ENCODE data around the gene KIF18B. TPM values are rescaled to one million over a fixed set of nuclear protein-coding genes. Genes with fewer than 3 reads are reported as not detected.

KIF18B gene
- polyA plus RNA-seq, 2 of the 4 experiments (the other 2 are of a cell fraction) = 19.6 to 41.7 TPM

DNA sequence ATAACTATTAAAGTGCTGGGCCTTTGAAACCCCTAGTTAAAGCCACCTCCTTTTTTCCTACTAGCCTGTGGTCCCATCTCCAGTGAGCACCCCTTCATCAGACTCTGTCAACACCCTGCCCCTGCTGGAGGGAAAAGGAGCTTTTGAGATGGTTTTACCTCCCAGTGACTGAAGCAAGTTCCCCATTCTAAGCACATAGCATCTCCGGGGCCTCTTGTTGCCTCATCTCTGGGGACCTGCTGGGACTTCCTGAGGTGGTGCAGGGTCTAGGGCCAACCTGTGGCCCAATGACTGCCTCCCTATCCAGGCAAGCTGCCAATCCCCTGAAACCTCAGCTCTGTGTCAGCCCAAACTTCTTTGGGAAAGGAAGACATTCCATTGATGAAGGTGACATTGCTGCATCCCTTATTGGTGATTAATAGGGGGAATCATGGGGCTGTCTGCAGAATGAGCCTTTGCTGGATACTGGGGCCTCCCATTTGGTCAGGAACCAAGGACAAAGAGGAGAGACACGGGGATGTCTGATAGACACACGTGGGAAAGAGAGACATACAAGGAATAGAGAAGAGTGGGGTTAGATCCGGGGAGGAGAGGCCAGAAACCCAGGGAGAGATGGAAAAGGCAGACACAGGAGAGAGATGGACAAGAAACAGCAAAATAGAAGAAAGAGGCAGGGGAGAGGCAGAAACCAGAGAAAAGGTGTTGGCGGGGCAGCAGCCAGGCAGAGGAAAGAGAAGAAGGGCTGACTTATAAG, 18.1 kb upstream of the KIF18B start (continued):
- TF ChIP-seq CBX8 (IDR thresholded peaks at IDR 0.05) = no peak
- no peak for TF ChIP-seq RARB (CRISPR knock-in tag; IDR thresholded peaks at IDR 0.05)
- no peak for TF ChIP-seq MAFK (IDR thresholded peaks at IDR 0.05; ENCODE audit: partially characterized antibody)
- TF ChIP-seq, protein P1, sequence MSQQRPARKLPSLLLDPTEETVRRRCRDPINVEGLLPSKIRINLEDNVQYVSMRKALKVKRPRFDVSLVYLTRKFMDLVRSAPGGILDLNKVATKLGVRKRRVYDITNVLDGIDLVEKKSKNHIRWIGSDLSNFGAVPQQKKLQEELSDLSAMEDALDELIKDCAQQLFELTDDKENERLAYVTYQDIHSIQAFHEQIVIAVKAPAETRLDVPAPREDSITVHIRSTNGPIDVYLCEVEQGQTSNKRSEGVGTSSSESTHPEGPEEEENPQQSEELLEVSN (IDR thresholded peaks at IDR 0.05; ENCODE audit: borderline replicate concordance, low read depth) = no peak
- TF ChIP-seq, protein P2, sequence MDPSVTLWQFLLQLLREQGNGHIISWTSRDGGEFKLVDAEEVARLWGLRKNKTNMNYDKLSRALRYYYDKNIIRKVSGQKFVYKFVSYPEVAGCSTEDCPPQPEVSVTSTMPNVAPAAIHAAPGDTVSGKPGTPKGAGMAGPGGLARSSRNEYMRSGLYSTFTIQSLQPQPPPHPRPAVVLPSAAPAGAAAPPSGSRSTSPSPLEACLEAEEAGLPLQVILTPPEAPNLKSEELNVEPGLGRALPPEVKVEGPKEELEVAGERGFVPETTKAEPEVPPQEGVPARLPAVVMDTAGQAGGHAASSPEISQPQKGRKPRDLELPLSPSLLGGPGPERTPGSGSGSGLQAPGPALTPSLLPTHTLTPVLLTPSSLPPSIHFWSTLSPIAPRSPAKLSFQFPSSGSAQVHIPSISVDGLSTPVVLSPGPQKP (IDR thresholded peaks at IDR 0.05; ENCODE audit: low read depth, low read length) = no peak

DNA sequence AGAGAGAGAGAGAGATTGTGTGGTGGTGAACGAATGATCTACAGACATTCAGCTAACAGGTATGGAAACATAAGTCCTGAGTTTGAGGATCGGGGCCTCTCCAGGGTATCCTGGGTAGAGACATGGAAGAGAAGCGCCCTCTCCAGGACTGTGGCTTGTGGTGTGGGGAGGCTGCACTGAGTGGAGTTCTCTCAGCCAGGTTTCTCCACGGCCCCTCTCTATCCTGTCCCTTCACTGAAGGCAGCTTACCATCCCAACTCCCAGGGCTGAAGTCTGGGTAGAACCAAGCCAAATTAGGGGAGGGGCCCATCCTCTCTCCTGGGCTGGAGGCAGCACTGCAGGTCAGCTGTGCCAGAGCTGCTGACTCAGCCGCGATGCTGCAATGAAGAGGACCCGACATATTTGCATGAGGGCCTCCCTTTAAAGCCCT, 14.4 kb upstream of the KIF18B start:
- peak in 1 of 2 experiments; percentile 62 for DNase-seq (ENCODE audit: low read depth in 1 of 2, low spot score in 1 of 2)

DNA sequence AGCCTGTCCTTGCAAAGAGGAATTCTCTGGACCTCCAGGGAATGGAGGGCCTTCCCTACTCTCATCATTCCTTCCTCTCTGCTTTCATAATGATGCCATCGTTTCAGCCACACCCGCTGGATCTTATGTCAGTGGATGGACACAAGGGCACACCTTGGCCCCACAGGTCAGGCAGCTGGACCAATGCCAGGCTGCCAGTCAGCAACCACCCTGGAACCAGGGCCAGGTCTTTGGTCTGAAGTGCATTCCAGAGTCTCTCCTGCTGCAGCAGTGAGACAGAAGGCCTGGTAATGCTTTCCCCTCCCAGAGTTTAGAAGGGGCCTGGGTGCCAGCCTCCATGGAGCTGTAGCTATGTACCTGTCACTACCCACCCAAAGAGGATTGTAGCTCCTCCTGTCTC, 13.1 kb upstream of the KIF18B start:
- DNase-seq (ENCODE audit: low read depth in 1 of 2, low spot score in 1 of 2) (peak in 1 of 2 experiments; percentile 32), FAIRE-seq (no peak), ATAC-seq (peak; percentile 3 to 8; a peak in 1 of 6 replicates)
- Histone ChIP-seq H3K9me3 (no peaks in the 10 kb centered on the region), H3K27ac (peak overlapping the region in 1 of 2 experiments; percentile 37; a peak in 3 of 6 replicates), H3K4me2 (peak overlapping the region; percentile 17; the same call in 1 of the 3 replicates), H3K4me1 (peaks cover 18% of the 10 kb centered on the region), H3K4me3 (no peak overlapping the region)
- WGBS (ENCODE audit: missing lambda C conversion rate) = 39% methylated on average over 2 of the region's 2 CpGs
- CTCF ChIA-PET = interaction anchor here (1.1 to 38.8 kb wide), 6 partner anchors 10 to 60 kb away, joined by 3 to 752 read pairs (median 6); partner anchors contain the start of genes GFAP and KIF18B
- no peak for TF ChIP-seq POLR2A (IDR thresholded peaks at IDR 0.05; ENCODE audit: low read length)
- no peak for TF ChIP-seq MAFK (IDR thresholded peaks at IDR 0.05; ENCODE audit: partially characterized antibody)
- TF ChIP-seq HDAC2 (IDR thresholded peaks at IDR 0.05) = no peak
- no peak for TF ChIP-seq HOXB13 (CRISPR knock-in tag; IDR thresholded peaks at IDR 0.05; ENCODE audit: low read depth)
- no peak for TF ChIP-seq RNF2 (IDR thresholded peaks at IDR 0.05; ENCODE audit: borderline replicate concordance, low read depth)
- TF ChIP-seq, protein P3, sequence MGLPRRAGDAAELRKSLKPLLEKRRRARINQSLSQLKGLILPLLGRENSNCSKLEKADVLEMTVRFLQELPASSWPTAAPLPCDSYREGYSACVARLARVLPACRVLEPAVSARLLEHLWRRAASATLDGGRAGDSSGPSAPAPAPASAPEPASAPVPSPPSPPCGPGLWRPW (IDR thresholded peaks at IDR 0.05) = no peak
- no peak for TF ChIP-seq PHF8 (IDR thresholded peaks at IDR 0.05; ENCODE audit: borderline replicate concordance, low read depth)
- no peak for TF ChIP-seq TP53 (CRISPR knock-in tag; IDR thresholded peaks at IDR 0.05)
- POLR2A ChIA-PET = no interaction called here

More for the DNA sequence above, 14.4 kb upstream of the KIF18B start:
- POLR2A ChIA-PET = no interaction called here
- Histone ChIP-seq H3K4me2 (no peak overlapping the region), H3K9me3 (no peaks in the 10 kb centered on the region), H3K4me1 (peaks cover 18% of the 10 kb centered on the region), H3K27ac (peak overlapping the region in 1 of 2 experiments; percentile 0; a peak in 1 of 6 replicates), H3K4me3 (no peak overlapping the region)
- ATAC-seq (peak; percentile 78 to 89), FAIRE-seq (no peak)
- CTCF ChIA-PET = interaction anchor here (0.6 to 38.8 kb wide), 14 partner anchors 8 to 166 kb away, joined by 3 to 752 read pairs (median 4); partner anchors contain the start of genes GFAP and KIF18B
- TF ChIP-seq NPAS2 (CRISPR knock-in tag; IDR thresholded peaks at IDR 0.05; ENCODE audit: borderline replicate concordance) (no peak), POLR2AphosphoS2 (conservative IDR thresholded peaks at IDR 0.05; ENCODE audit: low read length) (no peak), HEYL (CRISPR knock-in tag; IDR thresholded peaks at IDR 0.05) (no peak), FOSL2 (IDR thresholded peaks at IDR 0.05) (no peak), FOSL2 (CRISPR knock-in tag; IDR thresholded peaks at IDR 0.05) (0 out of 2 replicates have a peak, but pooled peaks have one; percentile 10), SREBF2 (IDR thresholded peaks at IDR 0.05) (no peak), EHF (CRISPR knock-in tag; IDR thresholded peaks at IDR 0.05) (no peak), TP53 (CRISPR knock-in tag; IDR thresholded peaks at IDR 0.05) (no peak), RAD21 (conservative IDR thresholded peaks at IDR 0.05 in 1 of 2, IDR thresholded peaks at IDR 0.05 in 1 of 2) (peak; percentile 13 to 54; a peak in 2 of 5 replicates), KDM1A (IDR thresholded peaks at IDR 0.05; ENCODE audit: low read depth) (no peak), RCOR1 (IDR thresholded peaks at IDR 0.05; ENCODE audit: low read depth, low read length) (no peak), ZFP36 (IDR thresholded peaks at IDR 0.05; ENCODE audit: borderline replicate concordance, partially characterized antibody) (no peak), ZSCAN20 (CRISPR knock-in tag; IDR thresholded peaks at IDR 0.05) (no peak), MAFK (IDR thresholded peaks at IDR 0.05; ENCODE audit: partially characterized antibody) (peak; percentile 69), EHMT2 (IDR thresholded peaks at IDR 0.05; ENCODE audit: low read depth) (no peak)
- TF ChIP-seq, protein P4, sequence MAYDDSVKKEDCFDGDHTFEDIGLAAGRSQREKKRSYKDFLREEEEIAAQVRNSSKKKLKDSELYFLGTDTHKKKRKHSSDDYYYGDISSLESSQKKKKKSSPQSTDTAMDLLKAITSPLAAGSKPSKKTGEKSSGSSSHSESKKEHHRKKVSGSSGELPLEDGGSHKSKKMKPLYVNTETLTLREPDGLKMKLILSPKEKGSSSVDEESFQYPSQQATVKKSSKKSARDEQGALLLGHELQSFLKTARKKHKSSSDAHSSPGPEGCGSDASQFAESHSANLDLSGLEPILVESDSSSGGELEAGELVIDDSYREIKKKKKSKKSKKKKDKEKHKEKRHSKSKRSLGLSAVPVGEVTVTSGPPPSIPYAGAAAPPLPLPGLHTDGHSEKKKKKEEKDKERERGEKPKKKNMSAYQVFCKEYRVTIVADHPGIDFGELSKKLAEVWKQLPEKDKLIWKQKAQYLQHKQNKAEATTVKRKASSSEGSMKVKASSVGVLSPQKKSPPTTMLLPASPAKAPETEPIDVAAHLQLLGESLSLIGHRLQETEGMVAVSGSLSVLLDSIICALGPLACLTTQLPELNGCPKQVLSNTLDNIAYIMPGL (CRISPR knock-in tag; IDR thresholded peaks at IDR 0.05; ENCODE audit: borderline replicate concordance) = no peak
- TF ChIP-seq, protein P5, sequence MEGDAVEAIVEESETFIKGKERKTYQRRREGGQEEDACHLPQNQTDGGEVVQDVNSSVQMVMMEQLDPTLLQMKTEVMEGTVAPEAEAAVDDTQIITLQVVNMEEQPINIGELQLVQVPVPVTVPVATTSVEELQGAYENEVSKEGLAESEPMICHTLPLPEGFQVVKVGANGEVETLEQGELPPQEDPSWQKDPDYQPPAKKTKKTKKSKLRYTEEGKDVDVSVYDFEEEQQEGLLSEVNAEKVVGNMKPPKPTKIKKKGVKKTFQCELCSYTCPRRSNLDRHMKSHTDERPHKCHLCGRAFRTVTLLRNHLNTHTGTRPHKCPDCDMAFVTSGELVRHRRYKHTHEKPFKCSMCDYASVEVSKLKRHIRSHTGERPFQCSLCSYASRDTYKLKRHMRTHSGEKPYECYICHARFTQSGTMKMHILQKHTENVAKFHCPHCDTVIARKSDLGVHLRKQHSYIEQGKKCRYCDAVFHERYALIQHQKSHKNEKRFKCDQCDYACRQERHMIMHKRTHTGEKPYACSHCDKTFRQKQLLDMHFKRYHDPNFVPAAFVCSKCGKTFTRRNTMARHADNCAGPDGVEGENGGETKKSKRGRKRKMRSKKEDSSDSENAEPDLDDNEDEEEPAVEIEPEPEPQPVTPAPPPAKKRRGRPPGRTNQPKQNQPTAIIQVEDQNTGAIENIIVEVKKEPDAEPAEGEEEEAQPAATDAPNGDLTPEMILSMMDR (IDR thresholded peaks at IDR 0.05) = 0 out of 3 replicates have a peak, but pooled peaks have one; percentile 17
- 70% methylated on average over 7 of the region's 7 CpGs for WGBS (ENCODE audit: missing lambda C conversion rate)
